ENCODE results near the gene RUFY3. TPM values are rescaled to one million over a fixed set of nuclear protein-coding genes. Genes with fewer than 3 reads are reported as not detected.

Gene RUFY3
- total and polyA plus RNA-seq, 2 experiments from 2014 or later = 18.3 to 29.2 TPM

DNA sequence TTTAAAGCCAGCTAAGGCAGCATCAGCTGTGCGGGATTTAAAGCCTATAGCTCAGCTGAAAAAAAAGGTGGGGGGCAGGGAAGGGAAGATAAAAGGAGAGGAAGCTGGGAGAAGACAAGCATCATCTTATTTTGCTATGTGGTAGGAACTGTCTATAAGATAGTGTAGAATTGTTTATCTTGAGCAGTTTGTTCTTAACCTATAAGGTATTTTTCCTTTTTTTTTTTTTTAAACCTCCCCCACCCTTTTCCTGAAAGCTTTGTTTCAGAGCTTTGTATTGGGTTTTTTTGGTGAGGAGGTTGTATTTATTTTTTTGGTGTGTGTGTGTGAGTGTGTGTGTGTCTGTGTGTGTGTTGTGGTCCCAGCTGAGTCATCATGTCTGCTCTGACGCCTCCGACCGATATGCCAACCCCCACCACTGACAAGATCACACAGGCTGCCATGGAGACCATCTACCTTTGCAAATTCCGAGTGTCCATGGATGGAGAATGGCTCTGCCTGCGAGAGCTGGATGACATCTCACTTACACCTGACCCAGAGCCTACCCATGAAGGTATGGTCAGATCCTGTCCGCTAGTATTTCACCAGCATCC is 531 bp downstream of the RUFY3 start:
- DNase-seq (ENCODE audit: low spot score) (no peak), ATAC-seq (peak; percentile 49; the same call in 2 of the 3 replicates)
- no peak overlapping the region; the same call in 2 of the 3 replicates for H3K4me3 Mint-ChIP-seq
- H3K4me1 Mint-ChIP-seq = peaks cover 13% of the 10 kb centered on the region
- peaks cover 20% of the 10 kb centered on the region for H3K79me2 ChIP-seq (replicated peaks; ENCODE audit: insufficient read depth)
- no peaks in the 10 kb centered on the region for H4K20me1 ChIP-seq (replicated peaks; ENCODE audit: insufficient read depth)
- TF ChIP-seq EZH2 (IDR thresholded peaks at IDR 0.05; ENCODE audit: low read depth, unreplicated experiment) = no peak
- TF ChIP-seq, protein P1, sequence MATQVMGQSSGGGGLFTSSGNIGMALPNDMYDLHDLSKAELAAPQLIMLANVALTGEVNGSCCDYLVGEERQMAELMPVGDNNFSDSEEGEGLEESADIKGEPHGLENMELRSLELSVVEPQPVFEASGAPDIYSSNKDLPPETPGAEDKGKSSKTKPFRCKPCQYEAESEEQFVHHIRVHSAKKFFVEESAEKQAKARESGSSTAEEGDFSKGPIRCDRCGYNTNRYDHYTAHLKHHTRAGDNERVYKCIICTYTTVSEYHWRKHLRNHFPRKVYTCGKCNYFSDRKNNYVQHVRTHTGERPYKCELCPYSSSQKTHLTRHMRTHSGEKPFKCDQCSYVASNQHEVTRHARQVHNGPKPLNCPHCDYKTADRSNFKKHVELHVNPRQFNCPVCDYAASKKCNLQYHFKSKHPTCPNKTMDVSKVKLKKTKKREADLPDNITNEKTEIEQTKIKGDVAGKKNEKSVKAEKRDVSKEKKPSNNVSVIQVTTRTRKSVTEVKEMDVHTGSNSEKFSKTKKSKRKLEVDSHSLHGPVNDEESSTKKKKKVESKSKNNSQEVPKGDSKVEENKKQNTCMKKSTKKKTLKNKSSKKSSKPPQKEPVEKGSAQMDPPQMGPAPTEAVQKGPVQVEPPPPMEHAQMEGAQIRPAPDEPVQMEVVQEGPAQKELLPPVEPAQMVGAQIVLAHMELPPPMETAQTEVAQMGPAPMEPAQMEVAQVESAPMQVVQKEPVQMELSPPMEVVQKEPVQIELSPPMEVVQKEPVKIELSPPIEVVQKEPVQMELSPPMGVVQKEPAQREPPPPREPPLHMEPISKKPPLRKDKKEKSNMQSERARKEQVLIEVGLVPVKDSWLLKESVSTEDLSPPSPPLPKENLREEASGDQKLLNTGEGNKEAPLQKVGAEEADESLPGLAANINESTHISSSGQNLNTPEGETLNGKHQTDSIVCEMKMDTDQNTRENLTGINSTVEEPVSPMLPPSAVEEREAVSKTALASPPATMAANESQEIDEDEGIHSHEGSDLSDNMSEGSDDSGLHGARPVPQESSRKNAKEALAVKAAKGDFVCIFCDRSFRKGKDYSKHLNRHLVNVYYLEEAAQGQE (IDR thresholded peaks at IDR 0.05; ENCODE audit: unreplicated experiment) = no peak
- TF ChIP-seq, protein P2, sequence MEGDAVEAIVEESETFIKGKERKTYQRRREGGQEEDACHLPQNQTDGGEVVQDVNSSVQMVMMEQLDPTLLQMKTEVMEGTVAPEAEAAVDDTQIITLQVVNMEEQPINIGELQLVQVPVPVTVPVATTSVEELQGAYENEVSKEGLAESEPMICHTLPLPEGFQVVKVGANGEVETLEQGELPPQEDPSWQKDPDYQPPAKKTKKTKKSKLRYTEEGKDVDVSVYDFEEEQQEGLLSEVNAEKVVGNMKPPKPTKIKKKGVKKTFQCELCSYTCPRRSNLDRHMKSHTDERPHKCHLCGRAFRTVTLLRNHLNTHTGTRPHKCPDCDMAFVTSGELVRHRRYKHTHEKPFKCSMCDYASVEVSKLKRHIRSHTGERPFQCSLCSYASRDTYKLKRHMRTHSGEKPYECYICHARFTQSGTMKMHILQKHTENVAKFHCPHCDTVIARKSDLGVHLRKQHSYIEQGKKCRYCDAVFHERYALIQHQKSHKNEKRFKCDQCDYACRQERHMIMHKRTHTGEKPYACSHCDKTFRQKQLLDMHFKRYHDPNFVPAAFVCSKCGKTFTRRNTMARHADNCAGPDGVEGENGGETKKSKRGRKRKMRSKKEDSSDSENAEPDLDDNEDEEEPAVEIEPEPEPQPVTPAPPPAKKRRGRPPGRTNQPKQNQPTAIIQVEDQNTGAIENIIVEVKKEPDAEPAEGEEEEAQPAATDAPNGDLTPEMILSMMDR (conservative IDR thresholded peaks at IDR 0.05; ENCODE audit: low read depth in 2 of 2) = no peak
- H3K27ac ChIP-seq (ENCODE audit: low read depth) = no peak overlapping the region
- peaks cover 16% of the 10 kb centered on the region for H3K4me1 ChIP-seq (ENCODE audit: insufficient read depth)
- H3K27ac Mint-ChIP-seq = peak overlapping the region; percentile 75
- H3K27me3 ChIP-seq (ENCODE audit: insufficient read depth) = no peaks in the 10 kb centered on the region
- no peaks in the 10 kb centered on the region; the same call in 2 of the 3 replicates for H3K9me3 Mint-ChIP-seq
- H3K27me3 Mint-ChIP-seq (ENCODE audit: insufficient read depth, low read depth, poor library complexity) = peaks cover 4% of the 10 kb centered on the region
- H3K36me3 ChIP-seq (ENCODE audit: insufficient read depth) = no peaks in the 10 kb centered on the region
- no peak overlapping the region for H3K4me3 ChIP-seq
- no peaks in the 10 kb centered on the region for H3K36me3 Mint-ChIP-seq (ENCODE audit: low read depth)
- 0 out of 2 replicates have a peak overlapping the region, but pooled peaks have one; percentile 2 for H3K4me2 ChIP-seq
- no peak overlapping the region for H2AFZ ChIP-seq
- no peaks in the 10 kb centered on the region for H3K9me2 ChIP-seq (ENCODE audit: insufficient read depth)
- H3F3A ChIP-seq (replicated peaks; ENCODE audit: low read depth) = no peaks in the 10 kb centered on the region

- H4K20me1 ChIP-seq (replicated peaks; ENCODE audit: insufficient read depth) = no peaks in the 10 kb centered on the region
- ATAC-seq (no peak), DNase-seq (ENCODE audit: low spot score) (no peak)
- H3F3A ChIP-seq (replicated peaks; ENCODE audit: low read depth) = no peaks in the 10 kb centered on the region
- Mint-ChIP-seq H3K36me3 (ENCODE audit: low read depth) (no peaks in the 10 kb centered on the region), H3K4me1 (peaks cover 16% of the 10 kb centered on the region), H3K4me3 (no peak overlapping the region), H3K9me3 (no peaks in the 10 kb centered on the region), H3K27me3 (ENCODE audit: insufficient read depth, low read depth, poor library complexity) (peaks cover 4% of the 10 kb centered on the region), H3K27ac (no peak overlapping the region)
- no peak overlapping the region for H3K4me2 ChIP-seq
- no peak overlapping the region for H3K4me3 ChIP-seq
- peaks cover 26% of the 10 kb centered on the region for H3K79me2 ChIP-seq (replicated peaks; ENCODE audit: insufficient read depth)
- peaks cover 16% of the 10 kb centered on the region for H3K4me1 ChIP-seq (ENCODE audit: insufficient read depth)
- no peaks in the 10 kb centered on the region for H3K27me3 ChIP-seq (ENCODE audit: insufficient read depth)
- no peak overlapping the region for H3K27ac ChIP-seq (ENCODE audit: low read depth)
- no peaks in the 10 kb centered on the region for H3K36me3 ChIP-seq (ENCODE audit: insufficient read depth)
- no peaks in the 10 kb centered on the region for H3K9me2 ChIP-seq (ENCODE audit: insufficient read depth)
- H2AFZ ChIP-seq = no peak overlapping the region
- TF ChIP-seq STAT1 (IDR thresholded peaks at IDR 0.05; ENCODE audit: unreplicated experiment) = no peak
- TF ChIP-seq, protein P3, sequence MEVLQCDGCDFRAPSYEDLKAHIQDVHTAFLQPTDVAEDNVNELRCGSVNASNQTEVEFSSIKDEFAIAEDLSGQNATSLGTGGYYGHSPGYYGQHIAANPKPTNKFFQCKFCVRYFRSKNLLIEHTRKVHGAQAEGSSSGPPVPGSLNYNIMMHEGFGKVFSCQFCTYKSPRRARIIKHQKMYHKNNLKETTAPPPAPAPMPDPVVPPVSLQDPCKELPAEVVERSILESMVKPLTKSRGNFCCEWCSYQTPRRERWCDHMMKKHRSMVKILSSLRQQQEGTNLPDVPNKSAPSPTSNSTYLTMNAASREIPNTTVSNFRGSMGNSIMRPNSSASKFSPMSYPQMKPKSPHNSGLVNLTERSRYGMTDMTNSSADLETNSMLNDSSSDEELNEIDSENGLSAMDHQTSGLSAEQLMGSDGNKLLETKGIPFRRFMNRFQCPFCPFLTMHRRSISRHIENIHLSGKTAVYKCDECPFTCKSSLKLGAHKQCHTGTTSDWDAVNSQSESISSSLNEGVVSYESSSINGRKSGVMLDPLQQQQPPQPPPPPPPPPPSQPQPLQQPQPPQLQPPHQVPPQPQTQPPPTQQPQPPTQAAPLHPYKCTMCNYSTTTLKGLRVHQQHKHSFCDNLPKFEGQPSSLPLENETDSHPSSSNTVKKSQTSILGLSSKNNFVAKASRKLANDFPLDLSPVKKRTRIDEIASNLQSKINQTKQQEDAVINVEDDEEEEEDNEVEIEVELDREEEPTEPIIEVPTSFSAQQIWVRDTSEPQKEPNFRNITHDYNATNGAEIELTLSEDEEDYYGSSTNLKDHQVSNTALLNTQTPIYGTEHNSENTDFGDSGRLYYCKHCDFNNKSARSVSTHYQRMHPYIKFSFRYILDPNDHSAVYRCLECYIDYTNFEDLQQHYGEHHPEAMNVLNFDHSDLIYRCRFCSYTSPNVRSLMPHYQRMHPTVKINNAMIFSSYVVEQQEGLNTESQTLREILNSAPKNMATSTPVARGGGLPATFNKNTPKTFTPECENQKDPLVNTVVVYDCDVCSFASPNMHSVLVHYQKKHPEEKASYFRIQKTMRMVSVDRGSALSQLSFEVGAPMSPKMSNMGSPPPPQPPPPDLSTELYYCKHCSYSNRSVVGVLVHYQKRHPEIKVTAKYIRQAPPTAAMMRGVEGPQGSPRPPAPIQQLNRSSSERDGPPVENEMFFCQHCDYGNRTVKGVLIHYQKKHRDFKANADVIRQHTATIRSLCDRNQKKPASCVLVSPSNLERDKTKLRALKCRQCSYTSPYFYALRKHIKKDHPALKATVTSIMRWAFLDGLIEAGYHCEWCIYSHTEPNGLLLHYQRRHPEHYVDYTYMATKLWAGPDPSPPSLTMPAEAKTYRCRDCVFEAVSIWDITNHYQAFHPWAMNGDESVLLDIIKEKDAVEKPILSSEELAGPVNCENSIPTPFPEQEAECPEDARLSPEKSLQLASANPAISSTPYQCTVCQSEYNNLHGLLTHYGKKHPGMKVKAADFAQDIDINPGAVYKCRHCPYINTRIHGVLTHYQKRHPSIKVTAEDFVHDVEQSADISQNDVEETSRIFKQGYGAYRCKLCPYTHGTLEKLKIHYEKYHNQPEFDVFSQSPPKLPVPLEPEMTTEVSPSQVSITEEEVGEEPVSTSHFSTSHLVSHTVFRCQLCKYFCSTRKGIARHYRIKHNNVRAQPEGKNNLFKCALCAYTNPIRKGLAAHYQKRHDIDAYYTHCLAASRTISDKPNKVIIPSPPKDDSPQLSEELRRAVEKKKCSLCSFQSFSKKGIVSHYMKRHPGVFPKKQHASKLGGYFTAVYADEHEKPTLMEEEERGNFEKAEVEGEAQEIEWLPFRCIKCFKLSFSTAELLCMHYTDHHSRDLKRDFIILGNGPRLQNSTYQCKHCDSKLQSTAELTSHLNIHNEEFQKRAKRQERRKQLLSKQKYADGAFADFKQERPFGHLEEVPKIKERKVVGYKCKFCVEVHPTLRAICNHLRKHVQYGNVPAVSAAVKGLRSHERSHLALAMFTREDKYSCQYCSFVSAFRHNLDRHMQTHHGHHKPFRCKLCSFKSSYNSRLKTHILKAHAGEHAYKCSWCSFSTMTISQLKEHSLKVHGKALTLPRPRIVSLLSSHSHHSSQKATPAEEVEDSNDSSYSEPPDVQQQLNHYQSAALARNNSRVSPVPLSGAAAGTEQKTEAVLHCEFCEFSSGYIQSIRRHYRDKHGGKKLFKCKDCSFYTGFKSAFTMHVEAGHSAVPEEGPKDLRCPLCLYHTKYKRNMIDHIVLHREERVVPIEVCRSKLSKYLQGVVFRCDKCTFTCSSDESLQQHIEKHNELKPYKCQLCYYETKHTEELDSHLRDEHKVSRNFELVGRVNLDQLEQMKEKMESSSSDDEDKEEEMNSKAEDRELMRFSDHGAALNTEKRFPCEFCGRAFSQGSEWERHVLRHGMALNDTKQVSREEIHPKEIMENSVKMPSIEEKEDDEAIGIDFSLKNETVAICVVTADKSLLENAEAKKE (CRISPR knock-in tag; IDR thresholded peaks at IDR 0.05) = no peak
- no peak for TF ChIP-seq ZNF331 (CRISPR knock-in tag; IDR thresholded peaks at IDR 0.05; ENCODE audit: low read depth)
- TF ChIP-seq NANOG (IDR thresholded peaks at IDR 0.05; ENCODE audit: borderline replicate concordance) = no peak
- TF ChIP-seq EZH2 (IDR thresholded peaks at IDR 0.05; ENCODE audit: low read depth, unreplicated experiment) = no peak
- no peak for TF ChIP-seq EZH2phosphoT487 (IDR thresholded peaks at IDR 0.05; ENCODE audit: unreplicated experiment)
Observed at GRCh38 chr4:70724463-70724862, 2.7 kb downstream of the RUFY3 start.

Measured in GM23338 (cell line).